NCI-H510A treated with DMSO at 0.1 percent for 48 hours (cell line): Measurements from ENCODE around the gene SERPINI1.

ENCODE experiments used
- DNase-seq: peaks from one replicate; lab custom pipeline; 2025; lab: John Stamatoyannopoulos, UW

The SERPINI1 gene

DNA sequence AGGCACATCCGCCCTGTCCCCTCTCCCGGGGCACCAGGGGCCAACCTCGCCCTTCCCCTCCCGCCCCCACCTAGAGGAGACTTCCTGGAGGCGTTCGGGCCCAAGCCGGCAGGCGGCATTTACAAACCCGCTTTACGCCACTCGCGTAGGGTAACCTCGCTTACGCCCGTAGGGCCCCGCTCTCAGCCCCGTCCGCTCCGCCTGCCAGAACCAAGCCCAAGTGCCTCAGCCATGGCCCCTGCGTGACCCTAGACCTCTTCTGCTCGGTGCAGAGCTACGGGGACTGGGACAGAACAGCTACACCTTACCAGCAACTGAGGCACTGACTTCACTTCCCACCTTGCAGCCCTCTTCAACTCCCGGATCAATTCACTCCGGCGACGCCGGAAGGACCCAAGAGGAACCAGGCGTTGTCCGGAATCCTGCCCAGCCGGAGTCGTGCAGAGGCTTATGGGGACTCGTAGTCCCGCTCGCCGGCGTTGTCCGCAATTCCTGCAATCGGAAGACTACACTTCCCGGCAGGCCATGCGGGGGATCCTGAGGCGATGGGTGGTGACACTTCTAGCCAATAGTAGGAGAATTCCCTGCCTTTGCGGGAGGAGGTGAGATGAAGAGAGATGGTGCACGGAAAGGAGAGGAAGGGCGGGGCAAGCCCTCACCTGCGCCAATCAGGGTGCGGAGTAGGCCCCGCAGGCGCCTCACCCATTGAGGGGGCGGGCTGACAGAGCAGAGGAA is 856 bp upstream of the SERPINI1 start, which contains the start of gene PDCD10:
TSS of gene PDCD10 (minus strand) at position 395 of the 735 bp plus-strand sequence. CDS start 14,735 bp downstream, outside the sequence.
- DNase-seq, result peak; percentile 97

DNA sequence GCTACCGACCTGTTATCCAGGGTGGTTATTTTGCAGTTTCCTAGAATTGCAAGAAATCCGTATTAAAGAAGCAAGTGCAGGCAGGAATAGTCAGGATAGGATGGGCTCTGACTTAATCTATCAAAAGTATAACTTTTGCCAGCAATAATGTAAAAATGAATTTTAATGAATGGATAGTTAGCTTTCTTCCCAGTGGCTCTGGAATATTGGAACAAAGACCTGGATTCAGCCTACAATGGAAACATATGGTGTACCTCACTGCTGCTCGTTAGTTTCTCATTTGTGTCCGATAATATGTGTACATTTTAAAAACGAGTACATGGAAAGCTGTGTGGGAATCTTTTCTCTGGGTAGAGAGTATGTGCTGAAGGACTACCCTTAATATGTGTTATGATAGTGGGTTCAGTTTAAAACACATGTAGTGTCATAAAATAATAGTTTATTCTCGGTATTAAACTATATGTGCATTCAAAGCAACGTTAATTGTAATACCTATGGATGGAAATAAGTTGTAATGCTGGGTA is 805 bp downstream of the SERPINI1 start:
- DNase-seq, result peak; percentile 14

DNA sequence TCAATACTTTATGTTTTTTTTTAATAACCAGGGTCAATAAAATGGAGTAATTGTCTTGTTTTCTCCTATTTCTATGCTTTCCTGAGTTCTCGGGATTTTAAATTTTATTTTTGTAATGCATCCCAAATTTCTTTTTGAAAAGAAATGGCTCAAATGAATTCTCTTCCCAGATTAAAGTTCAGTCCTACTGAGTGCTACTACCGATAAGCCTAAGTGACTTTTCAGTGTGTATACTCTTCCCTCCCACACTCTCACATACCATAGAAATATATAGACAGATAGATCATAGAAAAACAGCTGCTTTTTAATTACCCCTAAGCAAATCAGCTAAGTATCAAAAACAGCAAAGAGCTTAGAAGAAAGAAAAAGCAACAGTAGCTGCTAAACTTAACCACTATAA is 1.5 kb downstream of the SERPINI1 start:
- DNase-seq, result no peak

GRCh38 chr3:167738037-167738436 is 2.5 kb downstream of the SERPINI1 start:
- no peak for DNase-seq

- DNase-seq, result no peak
Measured at GRCh38 chr3:167739190-167739810, 3.8 kb downstream of the SERPINI1 start.

DNA sequence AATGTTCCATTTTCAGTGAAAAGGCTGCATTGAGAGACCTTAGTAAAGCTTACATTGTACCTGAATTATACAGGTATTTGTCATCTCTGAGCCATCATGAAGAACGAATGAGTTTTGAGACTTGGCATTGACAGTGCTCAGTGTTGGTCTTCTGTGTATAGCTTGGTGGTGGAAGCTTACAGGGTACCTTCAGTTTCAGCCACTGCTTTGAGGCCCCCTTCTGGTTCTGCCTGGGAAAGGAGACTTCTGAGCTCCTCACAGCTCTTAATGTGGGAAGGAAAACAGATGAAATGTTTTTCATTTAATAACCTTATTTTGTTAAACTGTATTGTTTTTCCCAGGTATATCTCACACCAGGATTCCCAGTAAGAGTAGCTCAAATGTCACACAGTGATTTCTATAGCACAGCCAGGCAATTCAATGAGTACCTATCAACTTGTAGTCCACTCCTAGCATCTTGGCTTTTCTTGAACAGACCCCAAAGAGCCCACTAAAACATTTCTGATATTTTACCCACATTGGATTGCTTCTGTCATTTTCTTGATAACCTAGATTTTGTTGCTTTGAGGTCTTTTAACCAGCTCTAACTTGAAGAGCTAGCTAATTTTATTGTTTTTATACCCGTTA is 5.6 kb downstream of the SERPINI1 start:
- DNase-seq, result no peak

DNA sequence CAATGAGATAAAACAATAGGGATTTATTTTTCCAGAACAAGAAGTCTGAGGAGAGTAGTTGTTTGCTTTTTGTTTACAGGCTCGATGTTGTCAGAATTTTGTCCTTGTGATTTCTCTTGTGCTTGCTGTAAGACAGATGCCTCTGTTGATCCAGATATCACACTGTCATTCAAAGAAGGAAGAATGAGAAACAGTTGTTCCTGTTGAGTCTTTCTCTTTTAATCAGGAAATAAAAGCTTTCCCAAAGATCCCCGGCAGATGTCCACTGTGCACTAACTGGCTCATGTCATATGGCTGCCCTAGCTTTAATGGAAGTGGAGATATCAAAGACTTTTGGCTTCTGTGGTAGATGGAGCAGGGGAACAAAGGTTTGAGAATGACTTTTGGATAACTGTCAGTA is 6.8 kb downstream of the SERPINI1 start:
- no peak for DNase-seq

GRCh38 chr3:167743799-167744198 is 8.3 kb downstream of the SERPINI1 start:
- no peak for DNase-seq

- DNase-seq, result no peak
Measured at GRCh38 chr3:167749209-167749608, 13.7 kb downstream of the SERPINI1 start.

- DNase-seq, result no peak
Measured at GRCh38 chr3:167749728-167750127, 14.2 kb downstream of the SERPINI1 start.

GRCh38 chr3:167750272-167750971 is 14.9 kb downstream of the SERPINI1 start:
- no peak for DNase-seq

- DNase-seq, result no peak
Measured at GRCh38 chr3:167754049-167754448, 18.5 kb downstream of the SERPINI1 start.

DNA sequence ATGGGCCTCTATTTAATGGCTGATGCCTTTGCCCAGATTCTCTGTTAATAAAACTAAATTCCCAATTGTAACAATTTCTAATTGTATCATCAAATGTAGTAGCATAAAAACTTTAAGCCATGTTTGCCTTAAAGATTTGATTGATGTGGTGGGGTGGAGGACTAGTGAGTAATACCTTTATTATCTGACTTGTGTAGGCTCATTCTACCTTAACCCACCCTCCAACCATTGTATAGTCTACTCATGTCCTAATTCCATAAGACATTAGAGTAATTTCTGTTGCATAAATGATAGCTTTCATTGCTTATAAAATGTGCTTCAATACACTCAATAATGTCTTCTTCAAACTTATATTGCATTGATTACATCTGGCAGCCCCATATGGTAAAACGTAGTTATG is 25.8 kb downstream of the SERPINI1 start:
- no peak for DNase-seq

GRCh38 chr3:167762296-167762695 is 26.8 kb downstream of the SERPINI1 start:
- DNase-seq, result no peak

DNA sequence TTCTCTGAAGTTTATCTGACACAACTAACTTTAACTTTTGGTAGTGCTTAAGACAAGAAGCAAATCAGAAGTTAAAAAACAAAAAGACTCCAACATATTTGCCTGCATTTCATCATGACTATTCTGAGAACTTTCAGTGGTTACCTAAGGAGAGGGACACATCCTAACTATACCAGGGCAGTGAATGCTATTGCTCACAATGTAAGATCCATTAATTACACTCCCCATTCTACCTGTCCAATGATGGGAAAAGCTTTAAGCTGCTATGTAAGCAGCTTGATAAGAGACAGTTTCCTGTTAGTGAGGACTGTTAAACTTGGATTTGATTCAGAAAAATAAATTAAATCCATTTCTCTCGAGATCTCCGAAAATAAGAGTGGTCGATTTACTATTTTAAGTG is 37.5 kb downstream of the SERPINI1 start:
- DNase-seq, result no peak

- DNase-seq, result no peak
Measured at GRCh38 chr3:167773584-167773983, 38.1 kb downstream of the SERPINI1 start.

- DNase-seq, result no peak
Measured at GRCh38 chr3:167776066-167776685, 40.7 kb downstream of the SERPINI1 start.

- no peak for DNase-seq
Measured at GRCh38 chr3:167777356-167777755, 41.8 kb downstream of the SERPINI1 start.

GRCh38 chr3:167780214-167780883 is 44.8 kb downstream of the SERPINI1 start:
- DNase-seq, result peak; percentile 48

GRCh38 chr3:167783781-167784180 is 48.3 kb downstream of the SERPINI1 start:
- DNase-seq, result no peak

GRCh38 chr3:167785790-167786189 is 50.3 kb downstream of the SERPINI1 start:
- no peak for DNase-seq
